Erythroblast (primary cell): ENCODE measurements around the gene IL26.

Source experiments
- DNase-seq, 2 experiments: peaks; one replicate each; lab custom pipeline; 2025; lab: John Stamatoyannopoulos, UW
- GATA1 ChIP-seq: IDR thresholded peaks from 2 replicates; pipeline ENCODE4 v1.6.1; 2011; ENCODE audit warnings: low read depth, mild to moderate bottlenecking, control low read depth, low read length, moderate library complexity
- POLR2A ChIP-seq: IDR thresholded peaks from 2 replicates; pipeline ENCODE4 v1.6.1; 2011; ENCODE audit warnings: mild to moderate bottlenecking, low read length

IL26 gene, protein sequence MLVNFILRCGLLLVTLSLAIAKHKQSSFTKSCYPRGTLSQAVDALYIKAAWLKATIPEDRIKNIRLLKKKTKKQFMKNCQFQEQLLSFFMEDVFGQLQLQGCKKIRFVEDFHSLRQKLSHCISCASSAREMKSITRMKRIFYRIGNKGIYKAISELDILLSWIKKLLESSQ

DNA sequence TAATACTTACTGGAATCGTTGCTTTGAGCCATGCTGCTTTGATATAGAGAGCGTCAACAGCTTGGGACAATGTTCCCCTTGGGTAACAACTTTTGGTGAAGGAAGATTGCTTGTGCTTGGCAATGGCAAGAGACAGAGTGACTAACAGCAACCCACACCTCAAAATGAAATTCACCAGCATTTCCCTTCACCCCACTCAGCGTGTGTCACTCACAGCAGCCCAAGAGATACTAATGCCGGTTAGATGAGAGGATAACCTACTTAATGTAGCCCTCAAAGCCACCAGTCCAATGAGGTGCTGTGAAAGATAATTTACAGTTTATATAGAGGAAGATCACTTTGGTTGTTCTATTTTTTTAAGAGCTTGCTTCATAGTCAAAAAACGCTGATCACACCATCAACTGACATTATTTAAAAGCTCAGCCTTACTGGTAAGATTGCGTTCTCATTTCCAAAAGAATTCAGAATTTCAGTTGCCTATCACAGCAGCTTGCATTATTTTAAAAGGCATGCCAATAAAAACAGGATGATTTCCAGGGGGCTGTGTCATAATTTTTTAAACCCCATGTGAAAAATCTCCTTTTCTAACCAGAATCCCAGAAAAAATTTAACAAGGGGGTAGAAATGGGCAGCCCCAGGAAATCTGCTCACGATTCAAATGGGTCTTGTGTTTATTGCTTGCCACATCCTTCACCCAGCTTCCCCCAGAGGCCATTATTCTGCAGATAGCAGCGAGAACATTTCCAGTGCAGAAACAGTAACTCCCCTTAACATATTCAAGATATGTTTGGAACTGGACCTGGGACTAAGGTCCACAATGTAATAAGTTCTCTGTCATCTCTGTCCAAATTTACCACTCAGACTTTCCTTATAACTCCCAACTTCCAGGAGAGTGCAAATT is at the start of gene IL26:
IL26 (minus strand) TSS at position 235 of the 901 bp plus-strand sequence; CDS start at position 181, 54 bp downstream.
- TF ChIP-seq GATA1 = no peak
- TF ChIP-seq POLR2A = no peak
- no peak for DNase-seq

DNA sequence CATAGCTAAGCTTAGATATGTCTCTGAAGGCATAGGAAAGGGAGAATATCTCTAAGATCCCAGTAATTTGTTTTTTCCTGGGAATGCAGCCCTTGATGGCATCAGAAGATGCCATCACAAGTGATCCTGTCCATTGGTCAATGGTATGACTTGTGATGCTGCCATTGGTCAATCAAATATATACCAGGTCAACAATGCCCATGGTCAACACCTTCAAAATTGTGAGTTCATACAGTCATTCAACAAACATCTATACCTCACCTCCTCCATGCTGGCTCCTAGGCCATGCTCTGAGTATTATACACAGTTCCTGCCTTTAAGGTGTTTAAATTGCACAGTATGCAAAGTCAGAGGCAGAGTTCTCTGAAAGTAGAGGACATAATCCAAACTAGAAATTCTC is 47.1 kb upstream of the IL26 start:
- no peak for DNase-seq

GRCh38 chr12:68271346-68271745 is 45.7 kb upstream of the IL26 start:
- no peak for DNase-seq
- no peak for TF ChIP-seq GATA1
- TF ChIP-seq POLR2A = no peak

More for the DNA sequence above, 47.1 kb upstream of the IL26 start:
- TF ChIP-seq GATA1 (no peak), POLR2A (no peak)

DNA sequence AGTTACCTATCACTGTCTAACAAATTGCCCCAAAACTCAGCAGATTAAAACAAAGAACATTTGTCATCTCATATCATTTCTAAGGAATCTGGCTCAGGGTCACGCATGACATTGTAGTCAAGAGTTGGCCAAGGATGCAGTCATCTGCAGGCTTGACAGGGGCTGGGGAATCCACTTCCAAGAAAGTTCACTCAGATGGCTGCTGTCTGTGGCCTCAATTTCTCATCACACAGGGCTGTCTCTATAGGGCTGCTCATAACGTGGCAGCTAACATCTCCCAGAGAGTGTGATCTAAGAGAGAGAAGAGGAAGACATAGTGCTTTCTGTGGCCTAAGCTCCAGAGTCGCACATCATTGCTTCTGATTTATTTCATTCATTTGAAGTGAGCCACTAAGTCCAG is 44.7 kb upstream of the IL26 start:
- TF ChIP-seq POLR2A (no peak), GATA1 (no peak)
- no peak for DNase-seq

GRCh38 chr12:68269779-68270178 is 44.2 kb upstream of the IL26 start:
- DNase-seq = no peak
- TF ChIP-seq POLR2A (no peak), GATA1 (no peak)

- no peak for TF ChIP-seq POLR2A
- TF ChIP-seq GATA1 = no peak
- DNase-seq = no peak
Measured at GRCh38 chr12:68268967-68269366, 43.4 kb upstream of the IL26 start.

- no peak for TF ChIP-seq POLR2A
- no peak for TF ChIP-seq GATA1
- peak in 1 of 2 experiments; percentile 16 for DNase-seq
Measured at GRCh38 chr12:68267892-68268396, 42.3 kb upstream of the IL26 start.

- TF ChIP-seq GATA1 (no peak), POLR2A (no peak)
- no peak for DNase-seq
Measured at GRCh38 chr12:68264857-68265256, 39.2 kb upstream of the IL26 start.

GRCh38 chr12:68264158-68264855 is 38.7 kb upstream of the IL26 start:
- no peak for TF ChIP-seq POLR2A
- no peak for TF ChIP-seq GATA1
- DNase-seq = no peak

- TF ChIP-seq GATA1 (no peak), POLR2A (no peak)
- DNase-seq = no peak
Measured at GRCh38 chr12:68263366-68263765, 37.8 kb upstream of the IL26 start.

DNA sequence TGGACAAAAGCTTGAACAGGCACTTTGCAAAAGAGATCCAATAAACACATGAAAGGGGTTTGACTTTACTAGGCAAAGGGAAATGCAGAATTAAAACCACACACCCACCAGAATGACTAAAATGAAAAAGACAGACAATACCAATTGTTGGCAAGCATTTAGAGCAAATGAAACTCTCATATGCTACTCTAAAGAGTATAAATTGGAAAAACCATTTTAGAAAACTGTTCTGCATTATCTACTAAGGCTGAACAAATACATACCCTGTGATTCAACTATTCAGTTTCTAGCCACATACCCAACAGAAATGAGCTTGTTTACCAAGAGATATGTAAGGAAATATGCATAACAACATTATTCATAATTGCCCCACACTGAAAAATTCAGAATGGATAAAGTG is 36.3 kb upstream of the IL26 start:
- TF ChIP-seq GATA1 = no peak
- TF ChIP-seq POLR2A = no peak
- no peak for DNase-seq

DNA sequence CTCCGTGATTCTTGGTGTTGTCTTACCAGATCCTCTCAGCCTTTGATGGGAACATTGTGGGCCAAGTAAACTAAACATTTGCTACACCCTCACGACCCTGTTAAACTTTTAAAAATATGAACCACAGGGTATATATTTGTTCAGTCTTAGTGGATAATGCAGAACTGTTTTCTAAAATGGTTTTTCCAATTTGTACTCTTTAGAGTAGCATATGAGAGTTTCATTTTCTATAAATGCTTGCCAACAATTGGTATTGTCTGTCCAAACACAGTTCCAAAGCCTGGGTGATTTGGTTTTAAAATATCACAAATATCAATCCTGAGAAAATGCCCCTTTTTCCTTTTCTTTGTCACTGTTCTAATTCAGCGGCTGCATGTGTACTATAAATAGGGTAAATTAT is 34.5 kb upstream of the IL26 start:
- no peak for TF ChIP-seq POLR2A
- TF ChIP-seq GATA1 = no peak
- no peak for DNase-seq

DNA sequence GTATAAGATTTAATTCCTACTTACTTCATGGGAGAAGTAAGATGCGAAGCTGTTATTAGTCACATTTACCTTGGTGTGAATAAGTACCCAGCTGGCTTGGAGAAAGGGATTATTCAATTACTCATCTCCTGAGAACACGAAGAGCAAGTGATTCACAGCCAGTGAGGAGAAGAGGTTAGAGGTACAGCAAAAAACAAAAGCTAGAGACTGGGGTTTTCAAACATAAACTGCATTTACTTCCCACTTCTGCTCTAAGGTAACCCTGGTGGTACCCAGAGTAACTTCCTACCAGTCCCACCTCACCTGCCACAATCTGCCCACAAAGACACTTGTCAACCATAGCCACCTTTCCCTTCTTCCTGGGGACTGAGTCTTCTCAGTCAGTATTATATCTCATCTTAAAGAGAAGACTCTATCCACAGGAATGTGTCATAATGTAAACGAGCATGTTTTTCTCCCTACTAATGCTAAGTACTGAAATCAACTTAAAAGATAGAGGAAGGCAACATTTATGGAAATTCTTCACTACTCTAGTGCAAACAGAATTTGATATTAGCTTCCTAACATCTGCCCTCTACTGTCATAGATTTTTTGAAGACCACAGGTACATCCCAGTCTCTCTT is 33.8 kb upstream of the IL26 start:
- DNase-seq = no peak

More for the DNA sequence above, 33.8 kb upstream of the IL26 start:
- no peak for TF ChIP-seq GATA1
- TF ChIP-seq POLR2A = no peak
